HepG2 (cell line): ENCODE measurements around the gene AKR1E2. TPM values are rescaled to one million over a fixed set of nuclear protein-coding genes. Genes with fewer than 3 reads are reported as not detected.

ENCODE experiments used
- CCDC6 ChIP-seq: sonication (generic); formaldehyde crosslinking; IDR thresholded peaks from 2 replicates; pipeline ENCODE4 v1.8.1; 2022; ENCODE audit warnings: mild to moderate bottlenecking, missing genetic modification reagents, moderate library complexity
- CEBPG ChIP-seq: IDR thresholded peaks from 2 replicates; pipeline ENCODE4 v1.6.1; 2016
- EP300 ChIP-seq, 3 experiments: sonication (generic) in 1 of 3; formaldehyde crosslinking in 1 of 3; IDR thresholded peaks; 2 replicates each; pipeline versions ENCODE4 v1.5.1 to v1.6.1; 2011 to 2020; ENCODE audit warnings: low read depth in 2 of 3, low read length in 2 of 3, borderline replicate concordance in 1 of 3, improper control_type of control experiment in 1 of 3, mild to moderate bottlenecking in 1 of 3, missing genetic modification reagents in 1 of 3, moderate library complexity in 1 of 3
- ETV5 ChIP-seq: IDR thresholded peaks from 2 replicates; pipeline ENCODE4 v1.6.1; 2018; ENCODE audit warnings: missing biosample characterization, missing genetic modification reagents, inconsistent platforms, borderline replicate concordance
- GATAD2A ChIP-seq: IDR thresholded peaks from 2 replicates; pipeline ENCODE4 v1.6.1; 2016
- HMG20A ChIP-seq: IDR thresholded peaks from 2 replicates; pipeline ENCODE4 v1.6.1; 2016; ENCODE audit warnings: borderline replicate concordance
- HNF4A ChIP-seq: sonication (generic); formaldehyde crosslinking; IDR thresholded peaks from 2 replicates; pipeline ENCODE4 v1.4.0; 2020; ENCODE audit warnings: missing genetic modification reagents
- IRF1 ChIP-seq: sonication (generic); formaldehyde crosslinking; IDR thresholded peaks from 2 replicates; pipeline ENCODE4 v1.4.0; 2020; ENCODE audit warnings: low read depth, mild to moderate bottlenecking, missing genetic modification reagents
- KLF16 ChIP-seq, 2 experiments: sonication (generic) in 1 of 2; formaldehyde crosslinking in 1 of 2; IDR thresholded peaks; 2 replicates each; pipeline versions ENCODE4 v1.6.1 to v1.8.0; 2016 to 2023; ENCODE audit warnings: missing genetic modification reagents in 2 of 2, missing compliant biosample characterization in 1 of 2
- LCORL ChIP-seq, 2 experiments: fragments of 450-650 bp in 1 of 2; sonication (generic) in 1 of 2; formaldehyde crosslinking in 1 of 2; IDR thresholded peaks; 2 replicates each; pipeline versions ENCODE4 v1.5.0 to v1.6.1; 2017 to 2020; ENCODE audit warnings: antibody characterized with exemption in 1 of 2, missing genetic modification reagents in 1 of 2
- MAZ ChIP-seq, 2 experiments: sonication (generic) in 1 of 2; formaldehyde crosslinking in 1 of 2; IDR thresholded peaks; 2 replicates each; pipeline versions ENCODE4 v1.5.0 to v1.6.1; 2012 to 2020; ENCODE audit warnings: low read depth in 2 of 2, mild to moderate bottlenecking in 2 of 2, borderline replicate concordance in 1 of 2, improper control_type of control experiment in 1 of 2, low read length in 1 of 2, missing genetic modification reagents in 1 of 2, moderate library complexity in 1 of 2
- NFIC ChIP-seq: IDR thresholded peaks from 2 replicates; pipeline ENCODE4 v1.6.1; 2012; ENCODE audit warnings: mild to moderate bottlenecking, low read length, inconsistent platforms
- RELA ChIP-seq: sonication (generic); formaldehyde crosslinking; IDR thresholded peaks from 2 replicates; pipeline ENCODE4 v1.4.0; 2020; ENCODE audit warnings: missing genetic modification reagents
- SIN3B ChIP-seq: fragments of 150-350 bp; IDR thresholded peaks from 2 replicates; pipeline ENCODE4 v1.6.1; 2014; ENCODE audit warnings: low read length
- SKI ChIP-seq: fragments of 450-650 bp; IDR thresholded peaks from one replicate; pipeline ENCODE4 v1.6.1; 2018; ENCODE audit warnings: mild to moderate bottlenecking; ENCODE audit not compliant: partially characterized antibody
- SMYD3 ChIP-seq: sonication (generic); formaldehyde crosslinking; IDR thresholded peaks from 2 replicates; pipeline ENCODE4 v1.8.1; 2023; ENCODE audit warnings: mild to moderate bottlenecking, missing genetic modification reagents
- SOX13 ChIP-seq, 3 experiments: fragments of 450-650 bp in 1 of 3; sonication (generic) in 1 of 3; formaldehyde crosslinking in 1 of 3; IDR thresholded peaks in 2 of 3; conservative IDR thresholded peaks in 1 of 3; 2 replicates each; pipeline versions ENCODE4 v1.5.0 to v1.6.1; 2016 to 2020; ENCODE audit warnings: antibody characterized with exemption in 1 of 3, mild to moderate bottlenecking in 1 of 3, missing compliant biosample characterization in 1 of 3, missing genetic modification reagents in 1 of 3, moderate library complexity in 1 of 3
- ZBTB43 ChIP-seq: sonication (generic); formaldehyde crosslinking; conservative IDR thresholded peaks from 2 replicates; pipeline ENCODE4 v1.4.0; 2020; ENCODE audit warnings: missing genetic modification reagents
- ZBTB7B ChIP-seq: sonication (generic); formaldehyde crosslinking; IDR thresholded peaks from 2 replicates; pipeline ENCODE4 v1.4.0; 2020; ENCODE audit warnings: missing genetic modification reagents
- ZFP36 ChIP-seq: fragments of 150-350 bp; IDR thresholded peaks from 2 replicates; pipeline ENCODE4 v1.6.1; 2018; ENCODE audit warnings: borderline replicate concordance, low read length, low read depth; ENCODE audit not compliant: partially characterized antibody
- ZNF160 ChIP-seq: sonication (generic); formaldehyde crosslinking; IDR thresholded peaks from 2 replicates; pipeline ENCODE4 v1.8.0; 2022; ENCODE audit warnings: mild to moderate bottlenecking, inconsistent platforms, missing genetic modification reagents
- ZNF234 ChIP-seq: sonication (generic); formaldehyde crosslinking; conservative IDR thresholded peaks from 2 replicates; pipeline ENCODE4 v1.5.1; 2020; ENCODE audit warnings: mild to moderate bottlenecking, missing genetic modification reagents
- ZNF614 ChIP-seq: IDR thresholded peaks from 2 replicates; pipeline ENCODE4 v1.6.1; 2018; ENCODE audit warnings: missing biosample characterization, missing genetic modification reagents, inconsistent platforms, borderline replicate concordance
- ZNF619 ChIP-seq: sonication (generic); formaldehyde crosslinking; IDR thresholded peaks from 2 replicates; pipeline ENCODE4 v1.4.0; 2020; ENCODE audit warnings: mild to moderate bottlenecking, missing genetic modification reagents
- ZNF629 ChIP-seq: sonication (generic); formaldehyde crosslinking; conservative IDR thresholded peaks from 2 replicates; pipeline ENCODE4 v1.5.0; 2020; ENCODE audit warnings: missing genetic modification reagents
- ZNF644 ChIP-seq: IDR thresholded peaks from 2 replicates; pipeline ENCODE4 v1.6.1; 2016; ENCODE audit warnings: low read depth
- ZNF737 ChIP-seq: sonication (generic); formaldehyde crosslinking; IDR thresholded peaks from 2 replicates; pipeline ENCODE4 v1.5.0; 2020; ENCODE audit warnings: missing genetic modification reagents, mild to moderate bottlenecking, borderline replicate concordance
- ZNF75D ChIP-seq: sonication (generic); formaldehyde crosslinking; IDR thresholded peaks from 2 replicates; pipeline ENCODE4 v1.8.1; 2023; ENCODE audit warnings: missing genetic modification reagents, mild to moderate bottlenecking, borderline replicate concordance
- ZNF775 ChIP-seq: sonication (generic); formaldehyde crosslinking; IDR thresholded peaks from 2 replicates; pipeline ENCODE4 v1.4.0; 2020; ENCODE audit warnings: missing genetic modification reagents, mild to moderate bottlenecking, moderate library complexity, borderline replicate concordance
- ZSCAN25 ChIP-seq: sonication (generic); formaldehyde crosslinking; IDR thresholded peaks from 2 replicates; pipeline ENCODE4 v1.8.0; 2022; ENCODE audit warnings: mild to moderate bottlenecking, missing genetic modification reagents
- polyA plus RNA-seq, 8 experiments: library from polyadenylated mRNA; depleted of rRNA in 3 of 8; stranded (reverse) in 7 of 8; unstranded in 1 of 8; fragments of >200 nt; fragmentation: Illumina TruSeq in 4 of 8; extraction: Trizol in 4 of 8; gene quantifications; 2 replicates each; pipeline versions ENCODE4 v1.2.1 to v1.2.3, GENCODE V29; 2011 to 2016; ENCODE audit warnings: low read depth in 4 of 8, missing spikeins in 1 of 8, mixed read lengths in 1 of 8; ENCODE audit not compliant: insufficient read depth in 1 of 8
- total RNA-seq, 5 experiments: library from RNA; depleted of rRNA; stranded (reverse); fragments of >200 nt; fragmentation: Illumina TruSeq; extraction: Trizol; gene quantifications; 2 replicates each; pipeline ENCODE4 v1.2.3, GENCODE V29; 2016; ENCODE audit warnings: low read depth in 1 of 5

AKR1E2 gene
- total and polyA plus RNA-seq, 2 of the 13 experiments (the other 11 are each of a cell fraction or from before 2014, with no cell fraction given) = not detected

- TF ChIP-seq KLF16 (CRISPR knock-in tag; IDR thresholded peaks at IDR 0.05) = peak in 1 of 2 experiments; percentile 51; a peak in 1 of 4 replicates
- TF ChIP-seq ZNF629 (CRISPR knock-in tag) = no peak
- TF ChIP-seq ETV5 (CRISPR knock-in tag) = peak; percentile 51; the same call in 1 of the 2 replicates
- TF ChIP-seq ZFP36 = no peak
- peak; percentile 40; the same call in 1 of the 2 replicates for TF ChIP-seq ZBTB7B (CRISPR knock-in tag)
- TF ChIP-seq ZNF614 (CRISPR knock-in tag) = 0 out of 2 replicates have a peak, but pooled peaks have one; percentile 43
- TF ChIP-seq CCDC6 = no peak
- no peak for TF ChIP-seq ZNF75D (CRISPR knock-in tag)
- TF ChIP-seq CEBPG = peak; percentile 58
- no peak for TF ChIP-seq ZNF619 (CRISPR knock-in tag)
- no peak for TF ChIP-seq RELA (CRISPR knock-in tag)
- TF ChIP-seq SKI = no peak
- TF ChIP-seq GATAD2A (CRISPR knock-in tag) = peak; percentile 83
- peak; percentile 61; the same call in 1 of the 2 replicates for TF ChIP-seq NFIC
- peak; percentile 24; the same call in 1 of the 2 replicates for TF ChIP-seq HNF4A (CRISPR knock-in tag)
- TF ChIP-seq ZNF644 (CRISPR knock-in tag) = peak; percentile 80
- no peak for TF ChIP-seq IRF1 (CRISPR knock-in tag)
- TF ChIP-seq SMYD3 (CRISPR knock-in tag) = no peak
- TF ChIP-seq ZNF737 (CRISPR knock-in tag) = no peak
- no peak for TF ChIP-seq ZBTB43 (CRISPR knock-in tag)
- TF ChIP-seq ZNF234 = no peak
- no peak for TF ChIP-seq SOX13 (IDR thresholded peaks at IDR 0.05)
- TF ChIP-seq SOX13 (CRISPR knock-in tag; conservative IDR thresholded peaks at IDR 0.05 in 1 of 2, IDR thresholded peaks at IDR 0.05 in 1 of 2) = peak in 1 of 2 experiments; percentile 66; a peak in 2 of 4 replicates
- no peak for TF ChIP-seq SIN3B
- TF ChIP-seq ZSCAN25 (CRISPR knock-in tag) = no peak
- no peak for TF ChIP-seq ZNF160 (CRISPR knock-in tag)
- TF ChIP-seq MAZ (IDR thresholded peaks at IDR 0.05; ENCODE audit: borderline replicate concordance, low read depth, low read length) = no peak
- no peak for TF ChIP-seq MAZ (CRISPR knock-in tag; IDR thresholded peaks at IDR 0.05; ENCODE audit: low read depth)
- peak; percentile 55; the same call in 1 of the 2 replicates for TF ChIP-seq HMG20A
- TF ChIP-seq LCORL (IDR thresholded peaks at IDR 0.05) = no peak
- TF ChIP-seq LCORL (CRISPR knock-in tag; IDR thresholded peaks at IDR 0.05) = 0 out of 2 replicates have a peak, but pooled peaks have one; percentile 32
- TF ChIP-seq ZNF775 (CRISPR knock-in tag) = no peak
- peak in 1 of 2 experiments; percentile 56; a peak in 2 of 4 replicates for TF ChIP-seq EP300 (IDR thresholded peaks at IDR 0.05; ENCODE audit: low read depth in 2 of 2, low read length in 2 of 2)
- no peak for TF ChIP-seq EP300 (CRISPR knock-in tag; IDR thresholded peaks at IDR 0.05; ENCODE audit: borderline replicate concordance)
Measured at GRCh38 chr10:4889959-4890358, 64.0 kb downstream of the AKR1E2 start (continued).
